Activated CD4-positive, alpha-beta memory T cell treated with anti-CD3 and anti-CD28 coated beads for 36 hours (primary cell): Measurements from ENCODE around the gene ODF2L. TPM values are rescaled to one million over a fixed set of nuclear protein-coding genes. Genes with fewer than 3 reads are reported as not detected.

ENCODE experiments used
- microRNA-seq: library from miRNA; unstranded; fragments of <30 nt; microRNA quantifications from one replicate; pipeline ENCODE4 v1.2.0, GENCODE V29; 2022; ENCODE audit warnings: borderline number of aligned reads, borderline microRNAs expressed, borderline replicate concordance
- total RNA-seq, 2 experiments: library from RNA; stranded (reverse); gene quantifications; one replicate each; pipeline ENCODE4 v1.2.3, GENCODE V29; 2021

ODF2L gene
- total RNA-seq, 2 experiments from 2014 or later, result 31.5 to 32.3 TPM

Small RNA genes lying within 50 kb of the gene (microRNA-seq; reads per million reads assigned to microRNA genes)
- not detected for gene MIR7856

Other genes with a start within 250 kb of the ODF2L start
- gene COL24A1, start 239.6 kb downstream of the ODF2L start, total RNA-seq, result not detected
- not detected for gene CLCA2, start 27.8 kb upstream of the ODF2L start, total RNA-seq
- gene CLCA1, start 72.6 kb upstream of the ODF2L start, total RNA-seq, result not detected
- gene CLCA4, start 150.8 kb upstream of the ODF2L start, total RNA-seq, result not detected